SU-DHL-6 (cell line): ENCODE results near the gene ETV3L.

Source experiments
- EZH2phosphoT487 ChIP-seq: fragments of 200-600 bp; sonication (generic), shearing (Covaris generic); conservative IDR thresholded peaks from 2 replicates; pipeline ENCODE4 v1.6.1; 2018; ENCODE audit warnings: mild to moderate bottlenecking, antibody characterized with exemption, low read length, moderate library complexity, mixed read lengths
- TF ChIP-seq, protein P1 (sequence below): fragments of 200-600 bp; sonication (generic); IDR thresholded peaks from one replicate; pipeline ENCODE4 v1.5.1; 2017; ENCODE audit warnings: antibody characterized with exemption, mild to moderate bottlenecking, low read length, moderate library complexity; ENCODE audit not compliant: insufficient read depth, poor library complexity, severe bottlenecking

GRCh38 chr1:157115851-157116736 is 16.5 kb upstream of the ETV3L start:
- TF ChIP-seq, protein P1, sequence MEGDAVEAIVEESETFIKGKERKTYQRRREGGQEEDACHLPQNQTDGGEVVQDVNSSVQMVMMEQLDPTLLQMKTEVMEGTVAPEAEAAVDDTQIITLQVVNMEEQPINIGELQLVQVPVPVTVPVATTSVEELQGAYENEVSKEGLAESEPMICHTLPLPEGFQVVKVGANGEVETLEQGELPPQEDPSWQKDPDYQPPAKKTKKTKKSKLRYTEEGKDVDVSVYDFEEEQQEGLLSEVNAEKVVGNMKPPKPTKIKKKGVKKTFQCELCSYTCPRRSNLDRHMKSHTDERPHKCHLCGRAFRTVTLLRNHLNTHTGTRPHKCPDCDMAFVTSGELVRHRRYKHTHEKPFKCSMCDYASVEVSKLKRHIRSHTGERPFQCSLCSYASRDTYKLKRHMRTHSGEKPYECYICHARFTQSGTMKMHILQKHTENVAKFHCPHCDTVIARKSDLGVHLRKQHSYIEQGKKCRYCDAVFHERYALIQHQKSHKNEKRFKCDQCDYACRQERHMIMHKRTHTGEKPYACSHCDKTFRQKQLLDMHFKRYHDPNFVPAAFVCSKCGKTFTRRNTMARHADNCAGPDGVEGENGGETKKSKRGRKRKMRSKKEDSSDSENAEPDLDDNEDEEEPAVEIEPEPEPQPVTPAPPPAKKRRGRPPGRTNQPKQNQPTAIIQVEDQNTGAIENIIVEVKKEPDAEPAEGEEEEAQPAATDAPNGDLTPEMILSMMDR: no peak
- TF ChIP-seq EZH2phosphoT487: no peak
